ENCODE measurements around the gene PM20D2.

The PM20D2 gene

GRCh38 chr6:89194559-89194958 lies 48.7 kb downstream of the PM20D2 start:
- DNase-seq (ENCODE audit: low read depth) = no peak
- no peak overlapping the region for H3K4me3 ChIP-seq (ENCODE audit: low read depth, low read length)
- TF ChIP-seq MYC (IDR thresholded peaks at IDR 0.05; ENCODE audit: low read depth, low read length) (no peak), MAX (IDR thresholded peaks at IDR 0.05; ENCODE audit: low read depth, low read length) (no peak), POLR2A (IDR thresholded peaks at IDR 0.05; ENCODE audit: extremely low read depth, insufficient read length) (no peak)
- TF ChIP-seq, protein P1, sequence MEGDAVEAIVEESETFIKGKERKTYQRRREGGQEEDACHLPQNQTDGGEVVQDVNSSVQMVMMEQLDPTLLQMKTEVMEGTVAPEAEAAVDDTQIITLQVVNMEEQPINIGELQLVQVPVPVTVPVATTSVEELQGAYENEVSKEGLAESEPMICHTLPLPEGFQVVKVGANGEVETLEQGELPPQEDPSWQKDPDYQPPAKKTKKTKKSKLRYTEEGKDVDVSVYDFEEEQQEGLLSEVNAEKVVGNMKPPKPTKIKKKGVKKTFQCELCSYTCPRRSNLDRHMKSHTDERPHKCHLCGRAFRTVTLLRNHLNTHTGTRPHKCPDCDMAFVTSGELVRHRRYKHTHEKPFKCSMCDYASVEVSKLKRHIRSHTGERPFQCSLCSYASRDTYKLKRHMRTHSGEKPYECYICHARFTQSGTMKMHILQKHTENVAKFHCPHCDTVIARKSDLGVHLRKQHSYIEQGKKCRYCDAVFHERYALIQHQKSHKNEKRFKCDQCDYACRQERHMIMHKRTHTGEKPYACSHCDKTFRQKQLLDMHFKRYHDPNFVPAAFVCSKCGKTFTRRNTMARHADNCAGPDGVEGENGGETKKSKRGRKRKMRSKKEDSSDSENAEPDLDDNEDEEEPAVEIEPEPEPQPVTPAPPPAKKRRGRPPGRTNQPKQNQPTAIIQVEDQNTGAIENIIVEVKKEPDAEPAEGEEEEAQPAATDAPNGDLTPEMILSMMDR (IDR thresholded peaks at IDR 0.05; ENCODE audit: low read depth, low read length) = no peak

DNA sequence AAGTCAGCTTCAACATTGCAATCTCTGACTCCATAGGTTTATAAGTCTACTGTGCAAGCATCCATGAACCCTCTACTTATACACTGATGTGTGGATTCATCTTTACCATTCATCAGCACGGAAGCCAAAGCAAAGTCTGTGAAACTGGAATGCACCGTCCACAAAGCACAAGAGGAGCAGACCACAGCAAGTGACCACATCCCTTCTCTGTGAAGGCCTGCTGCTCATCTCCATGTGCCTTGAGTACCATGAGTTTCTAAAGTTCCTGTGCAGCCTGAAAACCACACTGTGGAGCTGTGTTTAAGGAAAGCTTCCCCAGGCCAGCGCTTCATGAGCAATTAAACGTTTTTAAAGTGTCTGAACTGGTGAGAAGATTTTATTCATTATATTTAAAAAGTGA lies 51.3 kb downstream of the PM20D2 start:
- no peak for TF ChIP-seq POLR2A (IDR thresholded peaks at IDR 0.05; ENCODE audit: extremely low read depth, insufficient read length)
- H3K4me3 ChIP-seq (ENCODE audit: low read depth, low read length) = no peak overlapping the region
- peak; percentile 20 for DNase-seq (ENCODE audit: low read depth)

- DNase-seq (ENCODE audit: low read depth) = no peak
- H3K4me3 ChIP-seq (ENCODE audit: low read depth, low read length) = no peak overlapping the region
- TF ChIP-seq POLR2A (IDR thresholded peaks at IDR 0.05; ENCODE audit: extremely low read depth, insufficient read length) = no peak
- TF ChIP-seq MAX (IDR thresholded peaks at IDR 0.05; ENCODE audit: low read depth, low read length) = no peak
- no peak for TF ChIP-seq MYC (IDR thresholded peaks at IDR 0.05; ENCODE audit: low read depth, low read length)
- TF ChIP-seq, protein P1 (IDR thresholded peaks at IDR 0.05; ENCODE audit: low read depth, low read length) = no peak
These were observed 52.4 kb downstream of the PM20D2 start for GRCh38 chr6:89198235-89198634.

DNA sequence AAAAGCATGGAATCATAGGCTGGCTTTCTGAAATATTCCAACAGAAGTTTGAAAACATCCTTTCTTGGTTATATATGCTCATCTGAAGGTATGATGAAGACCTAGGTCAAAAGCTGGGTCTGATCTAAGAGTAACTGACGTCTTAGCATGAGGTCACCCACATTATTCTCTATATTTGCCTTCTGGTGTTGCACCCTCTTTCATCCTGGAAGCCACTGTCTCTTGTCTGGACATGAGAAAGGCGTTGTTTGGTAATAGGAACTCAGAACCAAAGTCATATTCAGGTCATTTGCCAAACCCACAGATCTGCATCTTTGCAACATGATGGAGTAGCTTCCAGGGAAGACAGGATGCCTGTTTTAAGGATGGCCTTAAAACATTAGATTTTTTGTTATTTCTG lies 53.7 kb downstream of the PM20D2 start:
- no peak overlapping the region for H3K4me3 ChIP-seq (ENCODE audit: low read depth, low read length)
- TF ChIP-seq MYC (IDR thresholded peaks at IDR 0.05; ENCODE audit: low read depth, low read length) = no peak
- no peak for TF ChIP-seq POLR2A (IDR thresholded peaks at IDR 0.05; ENCODE audit: extremely low read depth, insufficient read length)
- no peak for DNase-seq (ENCODE audit: low read depth)

DNA sequence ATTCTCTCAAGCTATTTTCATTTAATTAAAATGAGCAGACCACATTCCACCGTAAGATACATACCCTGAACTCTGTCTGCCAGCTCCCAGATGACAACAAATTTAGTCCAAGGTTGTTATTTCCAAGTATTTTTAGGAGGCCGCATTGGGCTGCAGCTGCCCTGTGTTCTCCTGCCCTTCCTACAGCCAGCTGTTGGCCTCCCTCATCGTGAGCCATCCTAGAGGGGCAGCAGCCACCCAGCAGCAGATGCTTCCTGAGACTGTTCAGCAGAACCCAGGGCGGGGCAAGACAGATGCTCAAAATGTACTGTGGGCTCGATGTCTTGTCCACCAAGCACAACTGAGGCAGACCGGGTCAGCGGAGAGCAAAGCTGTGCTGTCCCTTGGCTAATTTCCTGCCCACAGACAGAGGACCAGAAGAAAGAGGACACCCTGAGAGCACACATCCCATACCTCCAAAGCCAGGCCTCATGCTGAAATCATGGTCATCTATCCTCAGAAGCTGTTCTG lies 54.9 kb downstream of the PM20D2 start:
- TF ChIP-seq, protein P1 (IDR thresholded peaks at IDR 0.05; ENCODE audit: low read depth, low read length) = no peak
- no peak for TF ChIP-seq MAX (IDR thresholded peaks at IDR 0.05; ENCODE audit: low read depth, low read length)
- no peak for TF ChIP-seq POLR2A (IDR thresholded peaks at IDR 0.05; ENCODE audit: extremely low read depth, insufficient read length)
- TF ChIP-seq MYC (IDR thresholded peaks at IDR 0.05; ENCODE audit: low read depth, low read length) = no peak
- H3K4me3 ChIP-seq (ENCODE audit: low read depth, low read length) = no peak overlapping the region
- DNase-seq (ENCODE audit: low read depth) = no peak

DNA sequence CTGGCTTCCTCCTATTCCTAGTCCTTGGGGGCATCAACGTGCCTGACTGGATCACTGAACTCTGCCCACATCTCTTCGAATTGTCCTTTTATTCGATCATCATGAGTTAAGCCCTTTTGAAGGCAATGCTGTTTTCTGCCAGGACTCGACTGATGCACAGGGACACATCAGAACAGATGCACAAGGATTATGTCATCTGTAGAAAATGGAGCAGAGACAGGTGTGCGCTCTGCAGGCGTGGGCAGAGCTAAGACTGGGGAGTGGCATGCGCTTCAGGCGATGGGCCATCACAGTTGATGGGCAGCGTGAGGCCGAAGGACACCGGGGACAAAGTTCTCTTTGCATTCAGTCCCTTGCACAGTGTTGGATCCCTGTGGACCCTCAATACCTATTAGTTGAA lies 58.2 kb downstream of the PM20D2 start:
- TF ChIP-seq MAX (IDR thresholded peaks at IDR 0.05; ENCODE audit: low read depth, low read length) (no peak), POLR2A (IDR thresholded peaks at IDR 0.05; ENCODE audit: extremely low read depth, insufficient read length) (no peak), MYC (IDR thresholded peaks at IDR 0.05; ENCODE audit: low read depth, low read length) (no peak)
- TF ChIP-seq, protein P1 (IDR thresholded peaks at IDR 0.05; ENCODE audit: low read depth, low read length) = no peak
- H3K4me3 ChIP-seq (ENCODE audit: low read depth, low read length) = no peak overlapping the region
- DNase-seq (ENCODE audit: low read depth) = no peak

DNA sequence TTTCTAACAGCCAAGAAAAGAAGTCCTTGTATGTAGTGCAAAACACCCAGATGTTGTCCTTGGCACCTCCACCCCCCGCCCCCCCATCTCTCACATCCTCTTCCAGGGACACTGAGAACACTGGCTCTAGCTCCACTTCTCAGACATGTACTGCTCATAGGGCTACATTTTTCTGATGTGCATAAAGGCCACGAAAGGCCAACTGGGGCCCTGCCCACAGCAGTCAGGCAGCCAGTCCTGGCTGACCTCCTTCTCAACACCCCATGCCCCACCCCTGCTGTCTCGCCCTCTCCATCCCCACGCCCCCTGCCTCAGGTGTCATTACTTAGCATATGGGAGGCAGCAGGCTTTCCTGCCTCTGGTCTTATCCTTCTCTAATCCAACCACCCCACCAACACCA lies 60.0 kb downstream of the PM20D2 start:
- DNase-seq (ENCODE audit: low read depth) = no peak
- no peak overlapping the region for H3K4me3 ChIP-seq (ENCODE audit: low read depth, low read length)
- TF ChIP-seq, protein P1 (IDR thresholded peaks at IDR 0.05; ENCODE audit: low read depth, low read length) = no peak
- no peak for TF ChIP-seq MYC (IDR thresholded peaks at IDR 0.05; ENCODE audit: low read depth, low read length)
- TF ChIP-seq MAX (IDR thresholded peaks at IDR 0.05; ENCODE audit: low read depth, low read length) = no peak
- no peak for TF ChIP-seq POLR2A (IDR thresholded peaks at IDR 0.05; ENCODE audit: extremely low read depth, insufficient read length)
